Sigmoid colon (tissue), 7 donors: ENCODE results near the gene TRAF3IP3. TPM values are rescaled to one million over a fixed set of nuclear protein-coding genes. Genes with fewer than 3 reads are reported as not detected.

Experiments used
- DNase-seq: peaks from one replicate; pipeline ENCODE4 v3.0.0-alpha.2; 2019
- H3K27ac ChIP-seq, 4 donors: fragments of 200-600 bp; sonication (generic); one replicate each; pipeline ENCODE4 v1.5.1; 2016 to 2019; ENCODE audit warnings: mild to moderate bottlenecking in 1 of 4
- H3K27me3 ChIP-seq, 3 donors: fragments of 200-600 bp; sonication (generic); one replicate each; pipeline ENCODE4 v1.5.1; 2019; ENCODE audit warnings: mild to moderate bottlenecking in 1 of 3
- H3K36me3 ChIP-seq, 4 donors: fragments of 200-600 bp; sonication (generic); one replicate each; pipeline ENCODE4 v1.5.1; 2016 to 2019
- H3K4me1 ChIP-seq, 4 donors: fragments of 200-600 bp; sonication (generic); one replicate each; pipeline ENCODE4 v1.5.1; 2017 to 2019
- H3K4me3 ChIP-seq, 4 donors: fragments of 200-600 bp; sonication (generic); one replicate each; pipeline ENCODE4 v1.5.1; 2017 to 2019; ENCODE audit warnings: mild to moderate bottlenecking in 2 of 4, moderate library complexity in 1 of 4
- H3K9me3 ChIP-seq, 4 donors: fragments of 200-600 bp in 3 of 4; sonication (generic) in 3 of 4; one replicate each; pipeline versions ENCODE4 v1.5.1 to v1.6.1; 2013 to 2019
- CTCF ChIP-seq, 4 experiments: fragments of 450-650 bp in 3 of 4; fragments of 200-600 bp in 1 of 4; IDR thresholded peaks; one replicate each; pipeline ENCODE4 v1.5.1; 2016 to 2019; ENCODE audit warnings: antibody characterized with exemption in 4 of 4, mild to moderate bottlenecking in 3 of 4, moderate library complexity in 2 of 4
- EP300 ChIP-seq, 4 donors: sonication (generic); formaldehyde crosslinking; IDR thresholded peaks; one replicate each; pipeline ENCODE4 v1.6.1; 2017; ENCODE audit warnings: antibody characterized with exemption in 4 of 4
- POLR2A ChIP-seq, 2 donors: fragments of 450-650 bp; IDR thresholded peaks; one replicate each; pipeline ENCODE4 v1.6.1; 2016; ENCODE audit warnings: antibody characterized with exemption in 2 of 2, mild to moderate bottlenecking in 2 of 2, moderate library complexity in 2 of 2
- POLR2AphosphoS5 ChIP-seq, 4 donors: sonication (generic); formaldehyde crosslinking; IDR thresholded peaks; one replicate each; pipeline ENCODE4 v1.6.1; 2017; ENCODE audit warnings: antibody characterized with exemption in 4 of 4
- WGBS, 2 donors: extraction: QIAGEN DNeasy Blood & Tissue Kit; methylation state at CpG; one replicate each; pipeline ENCODE4 v1.1.7; 2013; 5-methylcytosine and 5-hydroxymethylcytosine counted together
- intact Hi-C: fragments of 100-400 bp; cut with DNase I; formaldehyde crosslinking; loops from one replicate; pipeline ENCODE4 v1.15.1; 2023
- polyA plus RNA-seq, 3 donors: library from polyadenylated mRNA; stranded (reverse); fragments of 200-250 nt; gene quantifications; one replicate each; pipeline ENCODE4 v1.2.3, GENCODE V29; 2013
- total RNA-seq, 4 donors: library from RNA; depleted of rRNA; stranded (reverse); fragments of >200 nt; gene quantifications; one replicate each; pipeline ENCODE4 v1.1.0, GENCODE V29; 2016
- donor health status: healthy with polysubstance abuse.
- donor health status: Bipolar disorder and iron deficiency.
- donor health status: healthy.

The TRAF3IP3 gene
- total and polyA plus RNA-seq, 7 donors = 1.1 to 43.7 (median 1.7) TPM

- TF ChIP-seq EP300 (IDR thresholded peaks at IDR 0.05) = no peak
- TF ChIP-seq POLR2AphosphoS5 (IDR thresholded peaks at IDR 0.05) = no peak
- no peak for TF ChIP-seq POLR2A (IDR thresholded peaks at IDR 0.05)
- no peak for TF ChIP-seq CTCF (IDR thresholded peaks at IDR 0.05)
- no peak overlapping the region for H3K4me3 ChIP-seq
- WGBS, 2 donors = 71 to 80% methylated on average over 6 of the region's 6 CpGs
- intact Hi-C loops = loop anchor here (5.0 kb wide), 1 partner anchor 57 kb away; no protein-coding TSS in a partner anchor
- H3K27me3 ChIP-seq = no peaks in the 10 kb centered on the region
- H3K27ac ChIP-seq = no peak overlapping the region
- peaks cover 0 to 5% (median 4%) of the 10 kb centered on the region in 4 donors for H3K4me1 ChIP-seq
- H3K9me3 ChIP-seq = no peaks in the 10 kb centered on the region
- no peaks in the 10 kb centered on the region for H3K36me3 ChIP-seq
- DNase-seq = no peak
Observed at GRCh38 chr1:209749670-209750323, 6.1 kb upstream of the TRAF3IP3 start.

DNA sequence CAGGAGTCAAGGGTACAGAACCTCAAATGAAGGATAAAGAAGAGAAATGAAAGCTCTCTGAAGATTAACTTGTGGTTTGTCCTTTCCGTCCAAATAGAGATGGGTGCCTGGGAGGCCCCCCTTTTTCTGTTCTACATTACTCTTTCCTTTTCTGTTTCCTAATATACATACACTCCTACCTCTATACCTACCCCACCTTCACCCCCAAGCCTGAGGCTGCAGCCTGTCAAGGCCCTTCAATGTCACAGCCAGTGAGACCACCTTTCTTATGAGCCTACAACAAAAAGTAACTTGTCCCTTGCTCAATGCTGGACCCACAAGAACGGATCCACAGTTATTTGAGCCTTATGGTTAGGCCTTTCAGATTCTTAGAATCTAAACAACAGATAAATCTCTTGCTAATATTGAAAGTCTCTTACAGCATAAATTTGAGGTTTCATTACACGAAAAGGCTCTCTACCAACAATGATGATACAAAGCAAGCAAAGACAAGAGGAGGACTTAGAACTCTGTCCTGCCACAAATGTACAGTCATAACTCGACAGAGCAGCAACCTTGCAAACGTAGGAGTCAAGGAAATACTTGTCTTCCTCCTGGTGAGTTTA lies 4.1 kb upstream of the TRAF3IP3 start:
- peaks cover 0 to 5% (median 4%) of the 10 kb centered on the region in 4 donors for H3K4me1 ChIP-seq
- no peak overlapping the region for H3K27ac ChIP-seq
- DNase-seq = no peak
- WGBS, 2 donors = 38 to 43% methylated on average over 5 of the region's 5 CpGs
- TF ChIP-seq EP300 (IDR thresholded peaks at IDR 0.05) (no peak), CTCF (IDR thresholded peaks at IDR 0.05) (no peak), POLR2AphosphoS5 (IDR thresholded peaks at IDR 0.05) (no peak), POLR2A (IDR thresholded peaks at IDR 0.05) (no peak)
- no peaks in the 10 kb centered on the region for H3K27me3 ChIP-seq
- intact Hi-C loops = no loop called here
- no peaks in the 10 kb centered on the region for H3K36me3 ChIP-seq
- no peak overlapping the region for H3K4me3 ChIP-seq
- no peaks in the 10 kb centered on the region for H3K9me3 ChIP-seq

DNA sequence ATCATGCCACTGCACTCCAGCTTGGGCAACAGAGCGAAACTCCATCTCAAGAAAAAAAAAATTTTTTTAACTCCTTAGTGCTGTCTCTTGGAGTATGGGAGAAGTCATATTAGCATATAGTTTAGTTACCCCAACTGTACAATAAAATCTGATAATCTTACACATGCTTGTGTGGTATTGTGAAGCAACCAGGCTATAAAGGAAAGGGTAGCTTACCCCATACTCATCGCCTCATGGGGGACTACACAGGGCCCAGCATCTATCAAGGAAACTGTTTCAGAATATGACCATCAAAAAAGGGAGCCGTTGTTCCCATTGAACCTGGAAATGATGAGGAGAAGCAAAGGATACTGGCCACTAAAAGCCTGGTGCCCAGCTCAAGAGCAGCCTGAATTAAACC lies 3.0 kb upstream of the TRAF3IP3 start:
- WGBS, 2 donors = 91 to 93% methylated on average over 3 of the region's 3 CpGs
- Histone ChIP-seq H3K27ac (no peak overlapping the region), H3K4me1 (peaks cover 0 to 3% (median 0%) of the 10 kb centered on the region in 4 donors), H3K4me3 (no peak overlapping the region), H3K27me3 (no peaks in the 10 kb centered on the region), H3K9me3 (no peaks in the 10 kb centered on the region), H3K36me3 (no peaks in the 10 kb centered on the region)
- TF ChIP-seq POLR2AphosphoS5 (IDR thresholded peaks at IDR 0.05) = no peak
- TF ChIP-seq CTCF (IDR thresholded peaks at IDR 0.05) = no peak
- no peak for TF ChIP-seq POLR2A (IDR thresholded peaks at IDR 0.05)
- intact Hi-C loops = no loop called here
- DNase-seq = no peak

DNA sequence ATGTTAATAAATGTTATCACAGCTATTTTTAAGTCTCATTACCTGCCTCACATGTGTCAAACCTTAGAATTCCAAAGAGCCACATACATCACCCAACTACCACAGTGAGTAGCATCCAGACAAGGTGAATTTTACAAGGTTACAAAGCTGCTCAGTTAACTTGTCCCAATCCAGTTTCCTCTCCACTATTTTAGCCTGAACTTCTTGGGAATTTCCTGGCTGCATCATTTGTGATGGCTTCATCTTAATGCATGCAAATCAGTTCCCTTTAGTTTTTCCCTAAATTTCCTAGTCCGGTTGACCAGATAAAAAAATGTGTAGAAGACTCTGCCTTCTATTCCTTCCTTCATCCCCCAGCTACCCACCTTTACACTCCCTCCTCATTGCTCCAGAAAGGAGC lies 597 bp upstream of the TRAF3IP3 start:
- no peak overlapping the region for H3K4me3 ChIP-seq
- DNase-seq = no peak
- no peaks in the 10 kb centered on the region for H3K4me1 ChIP-seq
- WGBS, 2 donors = 82 to 89% methylated on average over 1 of the region's 1 CpG
- intact Hi-C loops = no loop called here
- TF ChIP-seq POLR2A (IDR thresholded peaks at IDR 0.05) = no peak
- no peak for TF ChIP-seq POLR2AphosphoS5 (IDR thresholded peaks at IDR 0.05)
- TF ChIP-seq EP300 (IDR thresholded peaks at IDR 0.05) = no peak
- no peak for TF ChIP-seq CTCF (IDR thresholded peaks at IDR 0.05)
- no peaks in the 10 kb centered on the region for H3K36me3 ChIP-seq
- H3K27me3 ChIP-seq = no peaks in the 10 kb centered on the region
- no peak overlapping the region for H3K27ac ChIP-seq
- no peaks in the 10 kb centered on the region for H3K9me3 ChIP-seq
